Upper lobe of left lung (tissue), 6 donors: ENCODE data around the gene HERC3. TPM values are rescaled to one million over a fixed set of nuclear protein-coding genes. Genes with fewer than 3 reads are reported as not detected.

Experiments
- ATAC-seq, 2 donors: fragments of 200-7000 bp; cut with Tn5 transposase; one replicate each; pipeline ENCODE4 v1.9.1; 2022; ENCODE audit warnings: mild to moderate bottlenecking in 2 of 2, moderate library complexity in 2 of 2; ENCODE audit not compliant: low FRiP score in 2 of 2
- DNase-seq, 2 donors: peaks; one replicate each; pipeline ENCODE4 v3.0.0-alpha.2; 2019 to 2020
- H3K27ac ChIP-seq, 4 donors: fragments of 200-600 bp; sonication (generic); one replicate each; pipeline ENCODE4 v1.5.1; 2016 to 2019
- H3K27me3 ChIP-seq, 4 donors: fragments of 200-600 bp; sonication (generic); one replicate each; pipeline ENCODE4 v1.5.1; 2017 to 2019
- H3K36me3 ChIP-seq, 4 donors: fragments of 200-600 bp; sonication (generic); one replicate each; pipeline ENCODE4 v1.5.1; 2016 to 2019
- H3K4me1 ChIP-seq, 4 donors: fragments of 200-600 bp; sonication (generic); one replicate each; pipeline ENCODE4 v1.5.1; 2018 to 2019
- H3K4me3 ChIP-seq, 4 donors: fragments of 200-600 bp; sonication (generic); one replicate each; pipeline ENCODE4 v1.5.1; 2017 to 2019; ENCODE audit warnings: mild to moderate bottlenecking in 2 of 4, moderate library complexity in 1 of 4
- H3K9me3 ChIP-seq, 4 donors: fragments of 200-600 bp; sonication (generic); one replicate each; pipeline ENCODE4 v1.5.1; 2018 to 2019
- EP300 ChIP-seq, 4 donors: sonication (generic); formaldehyde crosslinking; IDR thresholded peaks; one replicate each; pipeline ENCODE4 v1.5.1; 2017; ENCODE audit warnings: antibody characterized with exemption in 4 of 4, control low read depth in 2 of 4
- POLR2A ChIP-seq, 4 donors: fragments of 450-650 bp; IDR thresholded peaks; one replicate each; pipeline ENCODE4 v1.5.1; 2016 to 2017; ENCODE audit warnings: antibody characterized with exemption in 4 of 4, mild to moderate bottlenecking in 2 of 4
- POLR2AphosphoS5 ChIP-seq, 2 donors: sonication (generic); formaldehyde crosslinking; IDR thresholded peaks; one replicate each; pipeline ENCODE4 v1.5.1; 2017; ENCODE audit warnings: antibody characterized with exemption in 2 of 2
- WGBS, 2 donors: methylation state at CpG; one replicate each; pipeline ENCODE4 v1.1.5; 2017 to 2018; 5-methylcytosine and 5-hydroxymethylcytosine counted together
- total RNA-seq, 6 donors: library from RNA; depleted of rRNA in 4 of 6; stranded (reverse); fragments of >200 nt in 4 of 6; gene quantifications; one replicate each; pipeline versions ENCODE4 v1.1.0 to v1.2.1, GENCODE V29; 2016 to 2021
- TF ChIP-seq, protein P1 (sequence below), 6 experiments: fragments of 450-650 bp in 4 of 6; fragments of 200-600 bp in 2 of 6; sonication (generic) in 2 of 6; IDR thresholded peaks; one replicate each; pipeline ENCODE4 v1.5.1; 2016 to 2019; ENCODE audit warnings: antibody characterized with exemption in 6 of 6
- donor health status: DM: no; HTN: no; CAD: no; lungs with moderate emphysema.
- donor health status: DM: no; HTN: yes; CAD: no; lungs with severe emphysema.

The HERC3 gene
- total RNA-seq, 6 donors from 2014 or later, result 37.5 to 103 (median 49.7) TPM

DNA sequence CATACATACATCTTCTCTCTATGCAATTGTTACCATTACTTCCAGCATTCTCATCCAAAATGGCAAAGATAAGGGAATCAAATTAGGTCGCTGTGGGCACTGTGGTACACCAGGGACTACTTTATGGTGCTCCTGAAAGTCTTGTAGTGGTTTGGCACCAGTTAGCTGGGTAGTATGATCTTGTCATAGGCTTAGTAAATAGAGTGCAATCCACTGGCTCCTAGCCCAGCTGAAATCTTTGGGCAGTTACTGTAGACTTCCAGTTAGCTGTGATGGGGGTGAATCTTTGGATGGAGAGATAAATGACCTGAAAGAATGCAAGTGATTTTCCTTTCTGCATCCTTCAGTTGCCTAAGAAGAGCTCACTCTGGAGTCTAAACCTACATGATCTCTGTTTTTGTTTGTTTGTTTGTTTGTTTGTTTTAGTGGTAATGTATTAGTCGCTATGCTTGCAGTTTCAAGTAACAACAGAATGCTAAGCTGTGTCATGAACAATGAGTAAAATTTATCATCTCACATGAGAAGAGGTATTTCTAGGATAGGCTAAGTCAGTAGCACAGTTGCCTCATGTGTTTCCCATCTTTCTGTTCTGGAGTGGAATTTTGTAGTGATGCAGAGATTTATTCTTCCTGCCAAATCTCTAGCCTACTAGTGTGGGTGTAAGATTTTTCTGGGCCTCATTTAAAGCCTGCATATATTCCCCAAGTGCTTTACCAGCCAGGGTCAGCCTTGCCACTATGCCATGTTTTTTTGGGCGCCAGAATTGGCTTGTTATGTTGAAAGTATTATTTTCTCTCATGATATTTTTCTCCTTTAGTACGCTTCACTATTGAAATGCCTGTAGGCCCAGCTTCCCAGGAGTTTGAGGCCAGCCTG is 24.2 kb downstream of the HERC3 start:
- no peak overlapping the region for H3K27ac ChIP-seq
- TF ChIP-seq POLR2AphosphoS5 (IDR thresholded peaks at IDR 0.05) (no peak), EP300 (IDR thresholded peaks at IDR 0.05) (no peak), POLR2A (IDR thresholded peaks at IDR 0.05) (no peak)
- TF ChIP-seq, protein P1, sequence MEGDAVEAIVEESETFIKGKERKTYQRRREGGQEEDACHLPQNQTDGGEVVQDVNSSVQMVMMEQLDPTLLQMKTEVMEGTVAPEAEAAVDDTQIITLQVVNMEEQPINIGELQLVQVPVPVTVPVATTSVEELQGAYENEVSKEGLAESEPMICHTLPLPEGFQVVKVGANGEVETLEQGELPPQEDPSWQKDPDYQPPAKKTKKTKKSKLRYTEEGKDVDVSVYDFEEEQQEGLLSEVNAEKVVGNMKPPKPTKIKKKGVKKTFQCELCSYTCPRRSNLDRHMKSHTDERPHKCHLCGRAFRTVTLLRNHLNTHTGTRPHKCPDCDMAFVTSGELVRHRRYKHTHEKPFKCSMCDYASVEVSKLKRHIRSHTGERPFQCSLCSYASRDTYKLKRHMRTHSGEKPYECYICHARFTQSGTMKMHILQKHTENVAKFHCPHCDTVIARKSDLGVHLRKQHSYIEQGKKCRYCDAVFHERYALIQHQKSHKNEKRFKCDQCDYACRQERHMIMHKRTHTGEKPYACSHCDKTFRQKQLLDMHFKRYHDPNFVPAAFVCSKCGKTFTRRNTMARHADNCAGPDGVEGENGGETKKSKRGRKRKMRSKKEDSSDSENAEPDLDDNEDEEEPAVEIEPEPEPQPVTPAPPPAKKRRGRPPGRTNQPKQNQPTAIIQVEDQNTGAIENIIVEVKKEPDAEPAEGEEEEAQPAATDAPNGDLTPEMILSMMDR (IDR thresholded peaks at IDR 0.05), result no peak

DNA sequence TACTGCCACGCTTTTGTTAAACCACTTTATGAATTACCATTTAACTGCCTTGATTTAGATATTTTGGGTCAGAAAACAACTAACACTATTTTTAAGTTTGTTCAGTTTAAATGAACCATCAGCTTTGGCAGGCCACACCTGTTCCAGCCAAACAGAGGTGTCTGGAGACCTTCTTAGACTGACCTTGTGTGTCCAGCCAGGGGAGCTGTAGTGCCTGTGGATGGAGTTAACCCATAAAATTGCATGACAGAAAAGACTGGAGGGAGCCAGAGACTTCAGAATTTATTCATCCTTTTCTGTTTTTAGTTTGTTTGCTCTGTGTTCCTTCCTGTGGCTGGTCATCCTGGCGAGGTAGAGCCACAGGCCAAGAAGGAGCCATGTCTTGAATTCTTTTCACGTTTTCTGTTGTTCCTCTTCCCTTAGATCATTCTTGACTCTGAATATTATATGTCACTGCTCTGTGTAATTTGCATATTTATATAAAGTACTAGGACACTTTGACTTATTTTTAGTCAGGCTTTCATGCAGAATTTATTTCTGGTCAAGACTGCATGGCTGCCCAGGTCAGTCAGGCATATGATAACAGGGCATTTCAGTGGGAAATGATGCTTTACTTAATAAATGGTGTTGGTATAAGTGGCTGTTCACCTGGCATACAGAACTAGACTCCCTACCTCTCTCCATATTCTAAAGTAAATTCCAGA is 26.7 kb downstream of the HERC3 start:
- Histone ChIP-seq H3K9me3 (no peaks in the 10 kb centered on the region), H3K4me1 (peaks cover 2 to 7% (median 4%) of the 10 kb centered on the region in 4 donors), H3K27ac (no peak overlapping the region), H3K4me3 (no peak overlapping the region), H3K36me3 (no peaks in the 10 kb centered on the region), H3K27me3 (no peaks in the 10 kb centered on the region)
- 73 to 79% methylated on average over 3 of the region's 3 CpGs for WGBS, 2 donors
- DNase-seq, result no peak
- no peak for TF ChIP-seq POLR2A (IDR thresholded peaks at IDR 0.05)
- ATAC-seq, result no peak

More for the DNA sequence above, 24.2 kb downstream of the HERC3 start:
- peak in 1 of 2 donors; percentile 13 for ATAC-seq
- Histone ChIP-seq H3K27me3 (no peaks in the 10 kb centered on the region), H3K4me1 (peaks cover 26 to 31% (median 29%) of the 10 kb centered on the region in 4 donors), H3K4me3 (no peak overlapping the region), H3K9me3 (no peaks in the 10 kb centered on the region), H3K36me3 (no peaks in the 10 kb centered on the region)
- DNase-seq, result no peak
- whole genome bisulfite sequencing, 2 donors, result 100% methylated on average over 4 of the region's 4 CpGs

DNA sequence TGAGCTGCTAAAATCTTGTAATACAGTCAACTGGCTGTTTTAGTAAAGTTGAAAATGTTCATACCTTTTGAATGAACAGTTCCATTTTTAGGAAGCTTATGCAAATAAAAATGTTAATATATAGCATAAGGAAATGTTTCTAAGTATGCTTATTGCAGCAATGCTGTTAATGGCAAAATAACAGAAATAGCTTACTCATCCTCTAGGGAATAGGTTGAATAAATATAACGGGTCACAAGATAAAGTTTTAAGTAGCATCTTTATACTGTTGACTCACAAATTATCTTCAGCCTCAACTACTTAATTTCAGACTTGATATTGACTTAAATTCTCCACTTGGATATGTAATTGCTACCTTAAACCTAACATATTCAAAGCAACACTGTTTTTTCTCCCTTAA is 27.7 kb downstream of the HERC3 start:
- DNase-seq (no peak), ATAC-seq (no peak)
- Histone ChIP-seq H3K27me3 (no peaks in the 10 kb centered on the region), H3K4me3 (no peak overlapping the region), H3K9me3 (no peaks in the 10 kb centered on the region), H3K4me1 (no peaks in the 10 kb centered on the region), H3K27ac (no peak overlapping the region), H3K36me3 (no peaks in the 10 kb centered on the region)
- 83 to 96% methylated on average over 1 of the region's 1 CpG for WGBS, 2 donors
- TF ChIP-seq, protein P1 (IDR thresholded peaks at IDR 0.05), result no peak
- TF ChIP-seq POLR2AphosphoS5 (IDR thresholded peaks at IDR 0.05) (no peak), EP300 (IDR thresholded peaks at IDR 0.05) (no peak), POLR2A (IDR thresholded peaks at IDR 0.05) (no peak)

DNA sequence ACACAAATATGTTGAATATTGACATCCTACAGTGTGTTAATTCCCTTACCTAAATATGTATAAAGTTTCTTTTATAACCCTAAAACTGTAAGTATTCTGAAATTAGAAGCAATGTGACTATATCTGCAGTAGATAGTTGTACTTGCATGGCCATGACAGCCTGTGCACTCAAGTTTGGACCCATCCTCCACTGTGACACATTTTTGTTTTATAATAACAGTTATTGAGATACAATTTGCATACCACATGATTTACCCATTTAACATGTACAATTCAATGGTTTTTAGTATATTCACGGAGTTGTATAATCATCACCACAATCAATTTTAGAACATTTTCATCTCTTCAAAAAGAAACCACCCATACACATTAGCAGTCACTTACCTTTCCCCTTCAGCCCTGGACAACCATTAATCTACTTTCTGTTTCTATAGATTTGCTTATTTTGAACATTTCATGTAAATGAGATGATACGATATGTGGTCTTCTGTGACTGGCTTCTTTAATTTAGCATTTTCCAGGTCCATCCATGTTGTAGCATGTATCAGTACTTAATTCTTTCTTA is 29.6 kb downstream of the HERC3 start:
- Histone ChIP-seq H3K27ac (no peak overlapping the region), H3K27me3 (no peaks in the 10 kb centered on the region), H3K4me1 (no peaks in the 10 kb centered on the region), H3K36me3 (no peaks in the 10 kb centered on the region), H3K4me3 (no peak overlapping the region), H3K9me3 (no peaks in the 10 kb centered on the region)
- WGBS, 2 donors, result 88 to 98% methylated on average over 2 of the region's 2 CpGs
- DNase-seq (no peak), ATAC-seq (no peak)
- TF ChIP-seq, protein P1 (IDR thresholded peaks at IDR 0.05), result no peak
- no peak for TF ChIP-seq POLR2AphosphoS5 (IDR thresholded peaks at IDR 0.05)
- no peak for TF ChIP-seq POLR2A (IDR thresholded peaks at IDR 0.05)
- no peak for TF ChIP-seq EP300 (IDR thresholded peaks at IDR 0.05)

DNA sequence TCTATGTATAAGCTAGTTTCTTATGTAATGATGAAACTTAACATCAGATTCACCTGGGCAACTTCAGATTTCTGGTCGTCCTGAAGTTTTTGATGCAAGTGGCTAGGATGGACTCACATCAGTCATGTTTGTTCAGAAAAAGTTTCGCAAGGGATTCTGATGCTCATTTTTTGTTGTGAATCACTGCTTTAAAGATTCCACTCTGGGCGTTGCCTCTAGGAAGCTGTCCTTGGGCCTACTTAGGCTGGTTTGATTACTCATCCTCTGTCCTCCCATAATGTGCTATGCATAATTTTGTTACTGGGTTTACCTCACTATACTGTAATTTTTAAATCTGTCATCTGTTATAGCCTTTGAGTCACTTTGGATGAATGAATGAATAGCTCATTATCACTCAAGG is 30.8 kb downstream of the HERC3 start:
- ATAC-seq, result peak in 1 of 2 donors; percentile 98
- no peak overlapping the region for H3K27ac ChIP-seq
- 95% methylated on average over 3 of the region's 3 CpGs for WGBS, 2 donors

More for the DNA sequence above, 30.8 kb downstream of the HERC3 start:
- Histone ChIP-seq H3K4me1 (no peaks in the 10 kb centered on the region), H3K9me3 (no peaks in the 10 kb centered on the region), H3K4me3 (no peak overlapping the region), H3K36me3 (no peaks in the 10 kb centered on the region), H3K27me3 (no peaks in the 10 kb centered on the region)
- DNase-seq, result no peak
- TF ChIP-seq POLR2AphosphoS5 (IDR thresholded peaks at IDR 0.05) (no peak), EP300 (IDR thresholded peaks at IDR 0.05) (no peak), POLR2A (IDR thresholded peaks at IDR 0.05) (no peak)
- TF ChIP-seq, protein P1 (IDR thresholded peaks at IDR 0.05), result no peak
